ENCODE data around the gene TSPAN1. TPM values are rescaled to one million over a fixed set of nuclear protein-coding genes. Genes with fewer than 3 reads are reported as not detected.

Gene TSPAN1
- total RNA-seq, 1 donor from 2014 or later, result 6.9 TPM

DNA sequence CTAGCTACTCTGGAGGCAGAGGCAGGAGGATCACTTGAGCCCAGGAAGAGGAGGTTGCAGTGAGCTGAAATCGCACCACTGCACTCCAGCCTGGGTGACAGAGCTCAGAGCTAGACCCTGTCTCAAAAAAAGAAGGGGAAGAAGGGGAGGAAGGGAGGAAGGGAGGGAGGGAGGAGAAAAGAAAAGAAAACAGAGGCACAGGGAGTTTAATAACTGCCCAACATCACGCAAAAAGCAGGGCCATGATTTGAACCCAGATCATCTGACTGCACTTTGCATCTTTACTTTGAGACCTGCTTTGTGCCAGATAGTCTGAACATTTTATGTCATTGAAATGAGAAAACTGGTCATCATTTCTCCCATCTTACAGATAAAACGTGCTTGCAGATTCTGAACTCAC, 30.3 kb downstream of the TSPAN1 start:
- Histone ChIP-seq H3K4me1 (peaks cover 6% of the 10 kb centered on the region), H3K36me3 (no peaks in the 10 kb centered on the region), H3K27me3 (no peaks in the 10 kb centered on the region), H3K27ac (no peak overlapping the region), H3K4me3 (no peak overlapping the region), H3K9me3 (no peaks in the 10 kb centered on the region)
- no peak for ATAC-seq
- TF ChIP-seq, protein P1, sequence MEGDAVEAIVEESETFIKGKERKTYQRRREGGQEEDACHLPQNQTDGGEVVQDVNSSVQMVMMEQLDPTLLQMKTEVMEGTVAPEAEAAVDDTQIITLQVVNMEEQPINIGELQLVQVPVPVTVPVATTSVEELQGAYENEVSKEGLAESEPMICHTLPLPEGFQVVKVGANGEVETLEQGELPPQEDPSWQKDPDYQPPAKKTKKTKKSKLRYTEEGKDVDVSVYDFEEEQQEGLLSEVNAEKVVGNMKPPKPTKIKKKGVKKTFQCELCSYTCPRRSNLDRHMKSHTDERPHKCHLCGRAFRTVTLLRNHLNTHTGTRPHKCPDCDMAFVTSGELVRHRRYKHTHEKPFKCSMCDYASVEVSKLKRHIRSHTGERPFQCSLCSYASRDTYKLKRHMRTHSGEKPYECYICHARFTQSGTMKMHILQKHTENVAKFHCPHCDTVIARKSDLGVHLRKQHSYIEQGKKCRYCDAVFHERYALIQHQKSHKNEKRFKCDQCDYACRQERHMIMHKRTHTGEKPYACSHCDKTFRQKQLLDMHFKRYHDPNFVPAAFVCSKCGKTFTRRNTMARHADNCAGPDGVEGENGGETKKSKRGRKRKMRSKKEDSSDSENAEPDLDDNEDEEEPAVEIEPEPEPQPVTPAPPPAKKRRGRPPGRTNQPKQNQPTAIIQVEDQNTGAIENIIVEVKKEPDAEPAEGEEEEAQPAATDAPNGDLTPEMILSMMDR (IDR thresholded peaks at IDR 0.05), result no peak
- intact Hi-C loops (cut with DNase I), result no loop called here
- no peak for DNase-seq

DNA sequence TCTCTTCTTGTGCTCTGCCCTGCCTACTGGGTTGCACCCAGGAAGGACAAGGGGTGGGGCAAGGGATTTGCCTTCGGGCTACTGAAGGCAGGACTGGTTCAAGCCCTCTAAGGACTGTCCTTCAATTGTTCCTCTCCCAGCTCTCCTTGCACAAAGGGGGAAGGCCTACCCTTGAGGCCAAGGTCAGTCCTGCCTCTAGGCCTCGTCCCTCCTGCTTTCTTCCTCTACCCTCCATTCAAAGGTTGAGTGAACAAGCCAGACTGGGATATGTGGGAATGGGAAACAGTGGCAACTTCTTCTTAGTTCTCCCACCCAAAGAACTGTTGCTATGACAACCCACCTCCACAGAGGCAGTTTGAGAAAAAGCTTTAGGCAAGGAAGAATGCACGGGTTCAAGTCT, 30.9 kb downstream of the TSPAN1 start:
- H3K4me1 ChIP-seq, result peaks cover 6% of the 10 kb centered on the region
- no peaks in the 10 kb centered on the region for H3K27me3 ChIP-seq
- no peak for DNase-seq
- no peaks in the 10 kb centered on the region for H3K36me3 ChIP-seq
- no peaks in the 10 kb centered on the region for H3K9me3 ChIP-seq
- intact Hi-C loops (cut with DNase I), result no loop called here
- peak; percentile 4 for ATAC-seq
- TF ChIP-seq, protein P1 (IDR thresholded peaks at IDR 0.05), result no peak
- H3K4me3 ChIP-seq, result no peak overlapping the region
- H3K27ac ChIP-seq, result no peak overlapping the region

DNA sequence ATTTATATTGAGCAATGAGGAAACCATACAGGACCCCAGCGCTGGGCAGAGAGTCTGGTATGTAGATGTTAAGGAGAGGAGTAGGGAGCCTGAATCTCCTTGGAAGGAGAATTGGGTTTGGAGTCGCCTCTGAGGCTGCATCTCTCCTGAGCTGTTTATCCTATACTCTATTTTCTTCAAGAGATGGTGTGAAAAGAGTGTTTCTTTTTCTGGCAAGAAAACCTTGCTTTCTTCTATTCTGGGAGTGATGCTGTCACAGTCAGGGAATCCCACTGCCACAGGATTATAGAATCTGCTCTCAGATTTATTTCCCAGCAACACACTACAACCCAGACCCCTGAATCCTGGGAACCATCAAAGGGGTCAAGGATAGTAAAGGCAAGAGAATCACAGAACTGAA, 31.5 kb downstream of the TSPAN1 start:
- intact Hi-C loops (cut with DNase I), result no loop called here
- no peaks in the 10 kb centered on the region for H3K36me3 ChIP-seq

DNA sequence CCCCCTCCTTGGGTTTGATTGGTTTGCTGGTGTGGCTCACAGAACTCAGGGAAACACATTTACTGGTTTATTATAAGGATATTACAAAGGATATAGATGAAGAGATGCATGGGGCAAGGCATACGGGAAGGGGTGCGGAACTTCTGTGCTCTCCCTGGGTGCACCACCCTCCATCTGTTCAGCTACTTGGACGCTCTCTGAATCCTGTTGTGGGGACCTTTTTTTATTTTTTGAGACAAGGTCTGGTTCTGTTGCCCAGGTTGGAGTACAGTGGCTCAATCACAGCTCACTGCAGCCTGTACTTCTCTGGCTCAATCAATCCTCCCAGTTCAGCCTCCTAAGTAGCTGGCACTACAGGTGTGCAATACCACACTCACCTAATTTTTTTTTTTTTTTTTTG, 35.7 kb downstream of the TSPAN1 start:
- no peak for ATAC-seq
- H3K4me1 ChIP-seq, result peaks cover 2% of the 10 kb centered on the region
- no peaks in the 10 kb centered on the region for H3K9me3 ChIP-seq
- H3K4me3 ChIP-seq, result no peak overlapping the region
- no peaks in the 10 kb centered on the region for H3K36me3 ChIP-seq
- intact Hi-C loops (cut with DNase I), result no loop called here
- H3K27ac ChIP-seq, result no peak overlapping the region
- TF ChIP-seq, protein P1 (IDR thresholded peaks at IDR 0.05), result no peak
- H3K27me3 ChIP-seq, result no peaks in the 10 kb centered on the region
- DNase-seq, result no peak

More for the DNA sequence above, 31.5 kb downstream of the TSPAN1 start:
- Histone ChIP-seq H3K27me3 (no peaks in the 10 kb centered on the region), H3K4me3 (no peak overlapping the region), H3K4me1 (peaks cover 6% of the 10 kb centered on the region), H3K9me3 (no peaks in the 10 kb centered on the region), H3K27ac (no peak overlapping the region)
- ATAC-seq, result no peak
- TF ChIP-seq, protein P1 (IDR thresholded peaks at IDR 0.05), result no peak
- DNase-seq, result no peak

DNA sequence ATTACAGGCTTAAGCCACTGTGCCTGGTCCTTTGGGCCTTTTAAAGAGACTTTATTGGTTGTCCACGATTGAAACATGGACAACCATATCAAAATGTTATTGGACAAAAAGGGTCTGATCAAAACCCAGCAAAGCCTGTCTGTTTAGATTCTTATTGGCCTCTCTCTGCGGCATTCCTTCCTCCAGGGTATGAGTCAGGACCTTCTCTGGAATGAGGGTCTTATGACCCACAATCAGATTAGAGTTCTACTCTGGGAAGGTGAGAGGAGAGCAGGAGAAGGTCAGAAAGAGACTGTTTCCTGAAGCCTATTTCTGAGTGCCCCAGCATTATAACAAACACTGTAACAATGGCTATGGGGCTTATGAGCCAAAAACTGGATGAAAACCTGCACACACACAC, 36.2 kb downstream of the TSPAN1 start:
- no peaks in the 10 kb centered on the region for H3K9me3 ChIP-seq
- no peaks in the 10 kb centered on the region for H3K4me1 ChIP-seq
- H3K36me3 ChIP-seq, result no peaks in the 10 kb centered on the region
- TF ChIP-seq, protein P1 (IDR thresholded peaks at IDR 0.05), result no peak
- H3K27ac ChIP-seq, result no peak overlapping the region
- ATAC-seq (no peak), DNase-seq (no peak)
- intact Hi-C loops (cut with DNase I), result no loop called here
- no peaks in the 10 kb centered on the region for H3K27me3 ChIP-seq
- no peak overlapping the region for H3K4me3 ChIP-seq

DNA sequence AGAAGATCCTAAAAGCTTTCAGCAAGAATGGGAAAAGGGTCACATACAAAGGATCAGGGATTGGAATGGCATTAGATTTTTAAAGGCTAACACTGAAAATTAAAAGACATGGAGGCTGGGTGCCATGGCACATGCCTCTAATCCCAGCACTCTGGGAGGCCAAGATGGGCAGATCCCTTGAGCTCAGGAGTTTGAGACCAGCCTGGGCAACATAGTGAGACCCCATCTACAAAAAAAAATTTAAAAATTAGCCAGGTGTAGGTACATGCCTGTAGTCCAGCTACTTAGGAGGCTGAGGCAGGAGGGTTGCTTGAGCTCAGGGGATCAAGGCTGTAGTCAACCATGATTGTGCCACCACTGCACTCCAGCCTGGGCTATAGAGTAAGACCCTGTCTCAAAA, 40.6 kb downstream of the TSPAN1 start:
- no peak for ATAC-seq
- Histone ChIP-seq H3K9me3 (no peaks in the 10 kb centered on the region), H3K4me3 (no peak overlapping the region), H3K4me1 (no peaks in the 10 kb centered on the region), H3K27ac (no peak overlapping the region), H3K36me3 (no peaks in the 10 kb centered on the region), H3K27me3 (no peaks in the 10 kb centered on the region)
- TF ChIP-seq, protein P1 (IDR thresholded peaks at IDR 0.05), result no peak
- DNase-seq, result no peak
- intact Hi-C loops (cut with DNase I), result no loop called here

Measured in upper lobe of right lung (tissue), 1 donor.